T-cell (primary cell): ENCODE data around the gene ELANE. TPM values are rescaled to one million over a fixed set of nuclear protein-coding genes. Genes with fewer than 3 reads are reported as not detected.
"Not testable (repeated sequence)": the region's sequence is repeated elsewhere in the genome, so short reads cannot be mapped to it uniquely, and the experiment has no call there.

Source experiments
- ATAC-seq, 4 experiments: fragments of 200-7000 bp in 3 of 4; fragments of 150-1000 bp in 1 of 4; cut with Tn5 transposase; replicated peaks in 1 of 4; 1 replicate in 3 of 4; 2 replicates in 1 of 4; pipeline ENCODE4 v1.10.0; 2021; ENCODE audit warnings: moderate library complexity in 3 of 4, mild to moderate bottlenecking in 2 of 4, moderate number of reproducible peaks in 1 of 4
- CTCF ChIA-PET, 2 donors: fragments of 300-600 bp; sonication (Branson Sonifier 250); formaldehyde crosslinking; loops; one replicate each; lab custom pipeline; 2022; ENCODE audit warnings: antibody characterized with exemption in 2 of 2; lab: Charles Lee
- POLR2A ChIA-PET, 2 donors: fragments of 300-600 bp; sonication (Branson Sonifier 250); formaldehyde crosslinking; loops; one replicate each; lab custom pipeline; 2022; ENCODE audit warnings: antibody characterized with exemption in 2 of 2; lab: Charles Lee
- DNase-seq, 35 experiments: peaks; one replicate each; pipeline versions ENCODE4 v3.0.0 to v3.0.0-alpha.2; 2013 to 2023
- H3K27ac ChIP-seq: one replicate; pipeline ENCODE4 v1.5.1; 2013; ENCODE audit warnings: low read length
- H3K27me3 ChIP-seq, 2 experiments: replicated peaks in 1 of 2; 1 replicate in 1 of 2; 2 replicates in 1 of 2; pipeline versions ENCODE4 v1.6.1 to v1.7.0; 2013; ENCODE audit warnings: low read length in 1 of 2, mixed read lengths in 1 of 2; ENCODE audit not compliant: control insufficient read depth in 2 of 2, insufficient read depth in 2 of 2; ENCODE audit errors: extremely low read depth in 1 of 2
- H3K36me3 ChIP-seq, 2 donors: 1 replicate in 1 of 2; 2 replicates in 1 of 2; pipeline versions ENCODE4 v1.6.1 to v1.7.0; 2013; ENCODE audit warnings: low read length in 1 of 2; ENCODE audit not compliant: control insufficient read depth in 2 of 2, insufficient read depth in 1 of 2; ENCODE audit errors: extremely low read depth in 1 of 2
- H3K4me1 ChIP-seq, 2 experiments: 1 replicate in 1 of 2; 2 replicates in 1 of 2; pipeline versions ENCODE4 v1.6.1 to v1.7.0; 2013; ENCODE audit warnings: low read length in 2 of 2, mixed read lengths in 1 of 2; ENCODE audit not compliant: insufficient read depth in 2 of 2, control insufficient read depth in 1 of 2; ENCODE audit errors: extremely low read depth in 1 of 2
- H3K4me3 ChIP-seq, 2 donors: 1 replicate in 1 of 2; 2 replicates in 1 of 2; pipeline versions ENCODE4 v1.5.1 to v1.7.0; 2013; ENCODE audit warnings: mild to moderate bottlenecking in 2 of 2, low read length in 1 of 2, moderate library complexity in 1 of 2; ENCODE audit not compliant: control insufficient read depth in 1 of 2; ENCODE audit errors: extremely low read depth in 1 of 2
- H3K9me3 ChIP-seq: 2 replicates; pipeline ENCODE4 v1.7.0; 2013
- H3K27ac Mint-ChIP-seq, 2 donors: one replicate each; pipeline ENCODE4 v1.8.0; 2020 to 2021; ENCODE audit warnings: mild to moderate bottlenecking in 2 of 2, mixed read lengths in 2 of 2
- H3K27me3 Mint-ChIP-seq, 2 donors: one replicate each; pipeline ENCODE4 v1.8.0; 2021 to 2022; ENCODE audit warnings: mixed read lengths in 2 of 2
- H3K36me3 Mint-ChIP-seq: one replicate; pipeline ENCODE4 v1.8.0; 2021; ENCODE audit warnings: mixed read lengths
- H3K4me1 Mint-ChIP-seq, 3 donors: one replicate each; pipeline ENCODE4 v1.8.0; 2020 to 2022; ENCODE audit warnings: mixed read lengths in 3 of 3, mild to moderate bottlenecking in 1 of 3
- H3K4me3 Mint-ChIP-seq, 3 donors: one replicate each; pipeline ENCODE4 v1.8.0; 2020 to 2022; ENCODE audit warnings: mild to moderate bottlenecking in 3 of 3, mixed read lengths in 3 of 3, moderate library complexity in 3 of 3
- H3K9me3 Mint-ChIP-seq, 3 donors: one replicate each; pipeline ENCODE4 v1.8.0; 2020 to 2022; ENCODE audit warnings: mixed read lengths in 3 of 3
- WGBS: methylation state at CpG from one replicate; pipeline ENCODE4 v1.1.5; 2013; ENCODE audit warnings: missing lambda C conversion rate; ENCODE audit not compliant: insufficient coverage; 5-methylcytosine and 5-hydroxymethylcytosine counted together
- total RNA-seq, 35 experiments: library from RNA in 6 of 35; stranded (reverse) in 6 of 35; fragments of 120-200 nt in 1 of 35; gene quantifications; one replicate each; pipeline versions ENCODE4 v1.2.1 to v1.2.4 and lab custom pipeline; 2013 to 2026

Gene ELANE
- total RNA-seq, 5 donors from 2014 or later (not counting 1 experiment from before 2014, with no cell fraction given): 0.83 TPM; not detected in 4

DNA sequence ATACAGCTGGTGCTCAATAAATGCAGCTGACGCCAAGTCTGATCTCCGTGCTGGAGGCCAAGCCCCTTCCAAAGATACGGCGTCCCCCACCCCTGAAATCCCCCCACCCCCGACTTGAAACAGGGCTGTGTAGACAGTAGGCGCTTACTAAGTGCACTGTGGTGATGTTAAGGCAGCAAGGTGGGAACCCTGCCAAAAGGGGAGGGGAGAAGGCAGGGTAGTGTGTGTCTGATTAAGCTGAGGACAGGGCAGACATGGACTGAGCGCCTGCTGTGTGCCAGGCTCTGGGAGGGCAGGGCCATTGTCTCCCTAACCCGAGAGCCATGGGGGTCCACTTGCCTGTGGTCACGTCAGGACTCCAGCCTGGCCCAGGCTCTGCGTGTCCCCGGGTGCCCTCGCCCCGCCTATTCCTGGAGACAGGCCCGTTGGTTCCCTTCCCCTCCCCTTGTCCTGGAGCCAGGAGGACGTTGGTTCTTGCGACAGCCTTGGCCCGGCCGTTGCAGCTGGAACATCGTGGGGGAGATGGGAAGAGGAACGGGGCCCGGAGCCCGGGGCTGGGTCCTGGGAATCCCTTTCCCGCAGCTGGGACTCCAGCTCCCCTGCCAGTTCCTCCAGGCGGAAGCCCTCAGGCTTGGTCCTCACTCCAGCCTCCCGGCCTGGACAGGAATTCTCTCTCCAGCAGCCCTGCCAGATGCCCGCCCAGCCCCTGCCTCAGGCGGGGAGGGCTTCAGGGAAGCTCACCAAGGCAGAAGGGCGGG lies 1.7 kb upstream of the ELANE start:
- H3K4me1 ChIP-seq: peaks cover 0 to 3% of the 10 kb centered on the region in 2 experiments
- no peaks in the 10 kb centered on the region for H3K9me3 ChIP-seq
- no peaks in the 10 kb centered on the region for H3K9me3 Mint-ChIP-seq
- H3K36me3 ChIP-seq: no peaks in the 10 kb centered on the region
- ChIA-PET CTCF (no interaction called here), POLR2A (no interaction called here)
- H3K27ac ChIP-seq: no peak overlapping the region
- H3K27ac Mint-ChIP-seq: no peak overlapping the region
- peaks cover 0 to 88% of the 10 kb centered on the region in 2 experiments for H3K27me3 ChIP-seq
- H3K4me1 Mint-ChIP-seq: no peaks in the 10 kb centered on the region
- 33% methylated on average over 21 of the region's 28 CpGs for WGBS
- DNase-seq: no peak
- ATAC-seq: no peak
- H3K4me3 Mint-ChIP-seq: no peak overlapping the region
- peaks cover 19 to 49% of the 10 kb centered on the region in 2 donors for H3K27me3 Mint-ChIP-seq
- no peak overlapping the region for H3K4me3 ChIP-seq
- no peaks in the 10 kb centered on the region for H3K36me3 Mint-ChIP-seq

DNA sequence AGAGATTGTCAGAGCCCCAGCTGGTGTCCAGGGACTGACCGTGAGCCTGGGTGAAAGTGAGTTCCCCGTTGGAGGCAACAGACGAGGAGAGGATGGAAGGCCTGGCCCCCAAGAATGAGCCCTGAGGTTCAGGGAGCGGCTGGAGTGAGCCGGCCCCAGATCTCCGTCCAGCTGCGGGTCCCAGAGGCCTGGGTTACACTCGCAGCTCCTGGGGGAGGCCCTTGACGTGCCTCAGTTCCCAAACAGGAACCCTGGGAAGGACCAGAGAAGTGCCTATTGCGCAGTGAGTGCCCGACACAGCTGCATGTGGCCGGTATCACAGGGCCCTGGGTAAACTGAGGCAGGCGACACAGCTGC lies 1.1 kb upstream of the ELANE start:
- H3K27me3 ChIP-seq: peaks cover 0 to 89% of the 10 kb centered on the region in 2 experiments
- 54% methylated on average over 13 of the region's 13 CpGs for WGBS

DNA sequence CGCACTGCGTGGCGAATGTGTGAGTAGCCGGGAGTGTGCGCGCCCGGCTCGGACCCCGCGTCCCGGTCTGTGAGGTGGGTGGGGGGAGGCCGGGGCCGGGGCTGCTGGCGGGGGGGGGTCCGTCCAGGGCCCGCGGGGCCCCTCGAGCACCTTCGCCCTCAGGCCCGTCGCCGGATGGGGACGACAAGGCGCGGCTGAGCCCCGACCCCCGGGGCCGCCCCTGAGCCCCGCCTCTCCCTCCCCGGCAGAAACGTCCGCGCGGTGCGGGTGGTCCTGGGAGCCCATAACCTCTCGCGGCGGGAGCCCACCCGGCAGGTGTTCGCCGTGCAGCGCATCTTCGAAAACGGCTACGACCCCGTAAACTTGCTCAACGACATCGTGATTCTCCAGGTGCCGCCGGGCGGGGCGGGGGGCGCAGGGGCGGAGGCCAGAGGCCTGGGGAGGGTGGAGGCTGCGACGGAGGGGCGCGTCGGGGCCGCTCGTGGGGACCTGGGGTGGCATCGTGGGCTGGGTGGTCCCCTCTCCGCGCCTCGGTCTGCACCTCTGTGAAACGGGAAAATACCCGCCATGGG lies 997 bp downstream of the ELANE start:
- no peak for ATAC-seq
- CTCF ChIA-PET: no interaction called here
- Histone ChIP-seq H3K4me3 (no peak overlapping the region), H3K9me3 (no peaks in the 10 kb centered on the region), H3K27me3 (peaks cover 0 to 72% of the 10 kb centered on the region in 2 experiments), H3K27ac (no peak overlapping the region), H3K36me3 (no peaks in the 10 kb centered on the region), H3K4me1 (peaks cover 0 to 6% of the 10 kb centered on the region in 2 experiments)
- Mint-ChIP-seq H3K36me3 (no peaks in the 10 kb centered on the region), H3K4me3 (no peak overlapping the region), H3K4me1 (peaks cover 0 to 2% (median 0%) of the 10 kb centered on the region in 3 donors), H3K27ac (no peak overlapping the region), H3K27me3 (peaks cover 6 to 33% of the 10 kb centered on the region in 2 donors), H3K9me3 (no peaks in the 10 kb centered on the region)
- DNase-seq: no peak
- WGBS: 37% methylated on average over 33 of the region's 67 CpGs
- POLR2A ChIA-PET: no interaction called here

More for the DNA sequence above, 1.1 kb upstream of the ELANE start:
- Histone ChIP-seq H3K4me3 (no peak overlapping the region), H3K9me3 (no peaks in the 10 kb centered on the region), H3K4me1 (peaks cover 0 to 3% of the 10 kb centered on the region in 2 experiments), H3K27ac (no peak overlapping the region), H3K36me3 (no peaks in the 10 kb centered on the region)
- H3K27me3 Mint-ChIP-seq: peaks cover 15 to 45% of the 10 kb centered on the region in 2 donors
- ChIA-PET CTCF (no interaction called here), POLR2A (no interaction called here)
- DNase-seq (no peak), ATAC-seq (no peak)
- no peaks in the 10 kb centered on the region for H3K9me3 Mint-ChIP-seq
- no peak overlapping the region for H3K4me3 Mint-ChIP-seq
- no peaks in the 10 kb centered on the region for H3K4me1 Mint-ChIP-seq
- no peak overlapping the region for H3K27ac Mint-ChIP-seq
- H3K36me3 Mint-ChIP-seq: no peaks in the 10 kb centered on the region

DNA sequence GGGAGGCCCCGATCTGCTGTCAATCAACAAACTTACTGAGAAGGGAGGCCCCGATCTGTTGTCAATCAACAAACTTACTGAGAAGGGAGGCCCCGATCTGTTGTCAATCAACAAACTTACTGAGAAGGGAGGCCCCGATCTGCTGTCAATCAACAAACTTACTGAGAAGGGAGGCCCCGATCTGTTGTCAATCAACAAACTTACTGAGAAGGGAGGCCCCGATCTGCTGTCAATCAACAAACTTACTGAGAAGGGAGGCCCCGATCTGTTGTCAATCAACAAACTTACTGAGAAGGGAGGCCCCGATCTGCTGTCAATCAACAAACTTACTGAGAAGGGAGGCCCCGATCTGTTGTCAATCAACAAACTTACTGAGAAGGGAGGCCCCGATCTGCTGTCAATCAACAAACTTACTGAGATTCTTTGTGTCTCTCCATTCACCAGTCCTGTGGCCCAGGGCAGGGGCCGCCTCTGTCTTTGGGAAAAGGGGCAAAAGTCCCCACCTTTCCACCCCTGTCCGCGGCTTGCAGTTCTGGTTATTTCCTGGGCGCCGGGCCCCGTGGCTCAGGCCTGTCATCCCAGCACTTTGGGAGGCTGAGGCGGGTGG lies 1.6 kb downstream of the ELANE start:
- H3K27me3 Mint-ChIP-seq: peaks cover 0 to 29% of the 10 kb centered on the region in 2 donors
- no CpG with 5 or more reads among the region's 17 CpGs for WGBS
- H3K9me3 ChIP-seq, H3K4me3 ChIP-seq, H3K36me3 Mint-ChIP-seq, H3K36me3 ChIP-seq, H3K4me1 Mint-ChIP-seq, CTCF ChIA-PET, H3K4me3 Mint-ChIP-seq, DNase-seq, H3K27ac ChIP-seq, H3K9me3 Mint-ChIP-seq, ATAC-seq, H3K4me1 ChIP-seq, H3K27ac Mint-ChIP-seq, POLR2A ChIA-PET: not testable (repeated sequence)
- H3K27me3 ChIP-seq: peaks cover 0 to 72% of the 10 kb centered on the region in 2 experiments

DNA sequence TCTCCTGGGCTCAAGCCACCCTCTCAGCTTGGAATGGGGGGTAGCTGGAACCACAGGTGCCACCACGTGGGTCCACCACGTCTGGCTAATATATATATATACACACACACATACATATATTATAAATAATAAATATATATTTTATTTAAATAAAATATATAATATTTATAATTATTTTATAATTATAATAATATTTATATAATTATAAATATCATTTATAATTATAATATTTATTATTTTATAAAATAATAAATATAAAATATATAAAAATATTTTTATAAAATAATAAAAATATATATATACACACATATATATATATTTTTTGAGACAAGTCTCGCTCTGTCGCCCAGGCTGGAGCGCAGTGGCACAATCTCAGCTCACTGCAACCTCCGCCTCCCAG lies 2.4 kb downstream of the ELANE start:
- peaks cover 0 to 5% of the 10 kb centered on the region in 2 experiments for H3K4me1 ChIP-seq
- CTCF ChIA-PET: interaction anchor here in 1 of 2 donors (0.6 kb wide), 1 partner anchor 221 kb away, joined by 4 read pairs; no protein-coding TSS in a partner anchor
- Mint-ChIP-seq H3K4me3 (no peak overlapping the region), H3K9me3 (no peaks in the 10 kb centered on the region), H3K36me3 (no peaks in the 10 kb centered on the region), H3K27ac (no peak overlapping the region), H3K4me1 (peaks cover 0 to 2% (median 0%) of the 10 kb centered on the region in 3 donors), H3K27me3 (peaks cover 0 to 23% of the 10 kb centered on the region in 2 donors)
- H3K27ac ChIP-seq: no peak overlapping the region
- no peak overlapping the region for H3K4me3 ChIP-seq
- WGBS: no CpG with 5 or more reads among the region's 6 CpGs
- H3K9me3 ChIP-seq: no peaks in the 10 kb centered on the region
- ATAC-seq: no peak
- H3K27me3 ChIP-seq: peaks cover 0 to 72% of the 10 kb centered on the region in 2 experiments
- POLR2A ChIA-PET: no interaction called here
- H3K36me3 ChIP-seq: no peaks in the 10 kb centered on the region
- DNase-seq: no peak

DNA sequence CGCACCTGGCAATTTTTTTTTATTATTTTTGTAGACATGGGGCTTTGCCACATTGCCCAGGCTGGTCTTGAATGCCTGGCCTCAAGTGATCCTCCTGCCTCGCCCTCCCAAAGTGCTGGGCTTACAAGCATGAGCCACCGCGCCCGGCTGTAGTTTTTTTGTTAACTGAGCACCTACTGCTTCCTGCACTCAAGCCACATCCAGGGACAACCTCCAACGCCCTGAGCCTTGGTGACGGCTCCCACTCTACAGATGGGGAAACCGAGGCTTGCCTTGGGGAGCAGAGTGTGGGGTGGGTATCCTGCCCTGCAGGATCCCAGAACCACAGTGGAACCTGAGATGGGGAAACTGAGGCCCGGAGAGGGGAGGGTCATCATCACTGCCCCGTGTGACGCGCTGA lies 3.0 kb downstream of the ELANE start:
- no peaks in the 10 kb centered on the region for H3K36me3 ChIP-seq
- H3K4me3 ChIP-seq: no peak overlapping the region
- peaks cover 0 to 72% of the 10 kb centered on the region in 2 experiments for H3K27me3 ChIP-seq
- peaks cover 0 to 5% of the 10 kb centered on the region in 2 experiments for H3K4me1 ChIP-seq
- H3K9me3 Mint-ChIP-seq: no peaks in the 10 kb centered on the region
- no peak overlapping the region for H3K27ac ChIP-seq
- DNase-seq (no peak), ATAC-seq (no peak)
- H3K36me3 Mint-ChIP-seq: no peaks in the 10 kb centered on the region
- no peak overlapping the region for H3K4me3 Mint-ChIP-seq
- peaks cover 0 to 21% of the 10 kb centered on the region in 2 donors for H3K27me3 Mint-ChIP-seq
- WGBS: 84% methylated on average over 11 of the region's 12 CpGs
- H3K4me1 Mint-ChIP-seq: peaks cover 0 to 3% (median 2%) of the 10 kb centered on the region in 3 donors
- ChIA-PET CTCF (no interaction called here), POLR2A (no interaction called here)
- H3K27ac Mint-ChIP-seq: no peak overlapping the region
- H3K9me3 ChIP-seq: no peaks in the 10 kb centered on the region
